Fibroblast of lung (primary cell): ENCODE data around the gene WDR90. TPM values are rescaled to one million over a fixed set of nuclear protein-coding genes. Genes with fewer than 3 reads are reported as not detected.
A peak's percentile ranks its signal among the peaks of the same experiment; 100 is the strongest.

Experiments used
- DNase-seq, 2 donors: peaks; one replicate each; pipeline versions ENCODE4 v3.0.0 to v3.0.0-alpha.2; 2010; ENCODE audit warnings: low read depth in 2 of 2
- H2AFZ ChIP-seq: 2 replicates; pipeline ENCODE4 v1.5.1; 2012; ENCODE audit warnings: low read length, control low read depth, inconsistent platforms
- H3K27ac ChIP-seq: 2 replicates; pipeline ENCODE4 v1.5.1; 2011; ENCODE audit warnings: low read length, control low read depth; ENCODE audit not compliant: insufficient read depth
- H3K27me3 ChIP-seq: 2 replicates; pipeline ENCODE4 v1.5.1; 2011; ENCODE audit warnings: mild to moderate bottlenecking, low read length; ENCODE audit not compliant: control insufficient read depth, insufficient read depth
- H3K36me3 ChIP-seq: 2 replicates; pipeline ENCODE4 v1.5.1; 2011; ENCODE audit warnings: low read length; ENCODE audit not compliant: control insufficient read depth, insufficient read depth
- H3K4me1 ChIP-seq: 2 replicates; pipeline ENCODE4 v1.5.1; 2011; ENCODE audit warnings: low read length; ENCODE audit not compliant: control insufficient read depth, insufficient read depth; ENCODE audit errors: extremely low read depth
- H3K4me2 ChIP-seq: 2 replicates; pipeline ENCODE4 v1.5.1; 2011; ENCODE audit warnings: low read length, control low read depth; ENCODE audit not compliant: insufficient read depth; ENCODE audit errors: extremely low read depth
- H3K4me3 ChIP-seq, 4 experiments: fragments of 200-600 bp in 1 of 4; sonication (generic) in 1 of 4; replicated peaks in 1 of 4; 2 replicates each; pipeline ENCODE4 v1.5.1; 2011 to 2016; ENCODE audit warnings: low read length in 4 of 4, low read depth in 3 of 4, mild to moderate bottlenecking in 3 of 4, control low read depth in 2 of 4, inconsistent platforms in 1 of 4, mixed read lengths in 1 of 4; ENCODE audit not compliant: insufficient read depth in 1 of 4; ENCODE audit errors: control extremely low read depth in 1 of 4
- H3K79me2 ChIP-seq: 2 replicates; pipeline ENCODE4 v1.5.1; 2012; ENCODE audit warnings: mild to moderate bottlenecking, low read length, inconsistent platforms; ENCODE audit not compliant: control insufficient read depth, insufficient read depth
- H3K9ac ChIP-seq: 2 replicates; pipeline ENCODE4 v1.5.1; 2011; ENCODE audit warnings: mild to moderate bottlenecking, low read length, control low read depth; ENCODE audit not compliant: insufficient read depth
- H3K9me3 ChIP-seq: 2 replicates; pipeline ENCODE4 v1.5.1; 2012; ENCODE audit warnings: low read depth, low read length; ENCODE audit not compliant: control insufficient read depth, insufficient read depth
- H4K20me1 ChIP-seq: 2 replicates; pipeline ENCODE4 v1.5.1; 2011; ENCODE audit warnings: low read length; ENCODE audit not compliant: control insufficient read depth, insufficient read depth; ENCODE audit errors: extremely low read depth
- CTCF ChIP-seq, 2 donors: IDR thresholded peaks in 1 of 2; conservative IDR thresholded peaks in 1 of 2; 1 replicate in 1 of 2; 2 replicates in 1 of 2; pipeline ENCODE4 v1.5.1; 2011 to 2012; ENCODE audit warnings: low read length in 2 of 2, control low read depth in 1 of 2, inconsistent platforms in 1 of 2, low read depth in 1 of 2, mild to moderate bottlenecking in 1 of 2
- EZH2 ChIP-seq: IDR thresholded peaks from 2 replicates; pipeline ENCODE4 v1.5.1; 2012; ENCODE audit warnings: low read length, control low read depth, mild to moderate bottlenecking; ENCODE audit errors: missing control alignments
- polyA minus RNA-seq: library from RNA; depleted of rRNA, polyadenylated mRNA; stranded (reverse); fragments of >200 nt; gene quantifications from 2 replicates; pipeline ENCODE4 v1.2.3, GENCODE V29; 2011; ENCODE audit warnings: low replicate concordance
- polyA plus RNA-seq, 2 donors: library from polyadenylated mRNA; depleted of rRNA in 1 of 2; stranded (reverse) in 1 of 2; unstranded in 1 of 2; fragments of >200 nt; gene quantifications; 2 replicates each; pipeline ENCODE4 v1.2.1, GENCODE V29; 2011 to 2012; ENCODE audit warnings: missing spikeins in 1 of 2
- total RNA-seq: library from RNA; depleted of rRNA; stranded (reverse); fragments of >200 nt; gene quantifications from 2 replicates; pipeline ENCODE4 v1.2.1, GENCODE V29; 2014

The WDR90 gene
- total RNA-seq (4.6 and 4.8 TPM in 2 replicates), polyA plus RNA-seq (2.9 and 4.4 TPM in 2 replicates), polyA minus RNA-seq (3.3 and 8.7 TPM in 2 replicates)
- 8.1 and 9.7 TPM in 2 replicates for polyA plus RNA-seq (2012)

DNA sequence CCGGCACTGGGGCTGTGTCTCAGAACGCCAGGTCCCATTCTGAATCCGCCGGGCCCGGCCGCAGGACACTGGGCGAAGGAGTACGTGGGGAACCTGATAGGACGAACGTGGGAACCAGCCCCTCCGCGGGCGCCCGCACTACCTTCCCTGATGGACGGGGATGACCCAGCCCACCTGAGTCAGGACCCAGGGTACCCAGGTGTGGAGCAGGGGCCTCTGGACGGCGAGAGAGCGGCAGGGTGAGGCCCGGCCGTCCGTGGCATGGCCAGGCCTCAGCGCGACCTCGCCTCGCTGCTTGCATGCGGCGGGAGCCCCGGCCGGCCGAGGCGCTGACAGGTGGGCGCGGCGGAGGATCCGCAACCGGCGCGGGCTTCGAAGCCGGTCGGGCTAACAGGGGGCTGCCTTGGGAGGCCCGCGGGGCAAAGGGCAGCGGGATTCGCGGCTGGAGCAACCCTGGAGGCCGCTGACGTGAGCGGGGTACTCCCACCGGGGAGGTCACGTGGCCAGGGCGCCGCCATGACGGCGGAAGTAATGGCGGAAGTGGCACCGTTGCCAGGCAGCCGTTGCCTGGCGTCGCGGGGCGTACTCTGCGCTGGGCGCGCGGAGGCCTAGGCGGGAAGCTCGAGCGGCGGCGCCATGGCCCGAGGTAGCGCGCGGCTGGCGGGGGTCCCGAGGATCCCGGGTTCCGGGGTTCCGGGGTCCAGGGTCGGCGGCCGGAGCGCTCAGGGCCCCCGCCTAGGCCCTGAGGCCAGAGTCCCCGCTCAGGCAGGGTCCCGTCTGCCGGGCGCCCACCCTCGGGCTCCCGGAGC, at the start of gene WDR90:
TSS of gene WDR90 (plus strand) at position 585 of the 809 bp plus-strand sequence. CDS start at position 637, 52 bp downstream.
- peak within 1 kb of the TSS; percentile 14 for H2AFZ ChIP-seq
- no peaks in the 10 kb centered on the region for H4K20me1 ChIP-seq
- peak; percentile 89 for DNase-seq
- peak within 1 kb of the TSS; percentile 98 for H3K4me2 ChIP-seq
- peak within 1 kb of the TSS; percentile 88 for H3K27ac ChIP-seq
- H3K4me1 ChIP-seq, result peaks cover 7% of the 10 kb centered on the region
- peak within 1 kb of the TSS; percentile 58 to 74 (median 68) for H3K4me3 ChIP-seq
- peaks cover 6% of the 10 kb centered on the region for H3K36me3 ChIP-seq
- H3K9ac ChIP-seq, result peak within 1 kb of the TSS; percentile 83
- no peaks in the 10 kb centered on the region for H3K27me3 ChIP-seq
- peaks cover 6% of the 10 kb centered on the region for H3K79me2 ChIP-seq
- TF ChIP-seq EZH2 (no peak), CTCF (conservative IDR thresholded peaks at IDR 0.05 in 1 of 2, IDR thresholded peaks at IDR 0.05 in 1 of 2; ENCODE audit: low read depth in 1 of 2, low read length in 2 of 2) (no peak)
- H3K9me3 ChIP-seq, result no peaks in the 10 kb centered on the region

DNA sequence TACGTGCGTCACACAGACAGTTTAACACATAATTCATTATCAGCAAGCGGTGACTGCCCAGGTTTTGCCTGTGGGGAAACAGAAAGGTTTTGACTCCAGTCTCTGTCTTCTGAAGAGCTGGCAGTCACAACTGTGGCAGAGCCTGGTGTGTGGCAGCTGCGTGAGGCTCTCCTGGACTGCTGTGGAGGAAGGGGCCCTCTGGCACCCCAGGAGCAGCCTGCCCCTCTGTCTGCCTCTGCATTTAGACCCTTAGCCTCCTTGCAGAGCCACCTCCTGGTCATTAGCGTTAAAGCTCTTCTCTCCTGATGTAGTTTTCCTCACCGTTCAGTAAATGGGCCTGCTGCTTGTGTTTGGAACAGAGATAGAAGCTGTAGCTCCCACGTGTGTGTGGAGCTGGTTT, 48.4 kb upstream of the WDR90 start:
- Histone ChIP-seq H3K4me1 (no peaks in the 10 kb centered on the region), H3K9ac (no peak overlapping the region), H4K20me1 (no peaks in the 10 kb centered on the region), H3K4me2 (no peak overlapping the region), H2AFZ (no peak overlapping the region), H3K27ac (no peak overlapping the region), H3K36me3 (no peaks in the 10 kb centered on the region), H3K27me3 (no peaks in the 10 kb centered on the region), H3K79me2 (peaks cover 2% of the 10 kb centered on the region), H3K4me3 (no peak overlapping the region), H3K9me3 (no peaks in the 10 kb centered on the region)
- TF ChIP-seq CTCF (conservative IDR thresholded peaks at IDR 0.05 in 1 of 2, IDR thresholded peaks at IDR 0.05 in 1 of 2; ENCODE audit: low read depth in 1 of 2, low read length in 2 of 2), result peak in 1 of 2 donors; percentile 21
- no peak for TF ChIP-seq EZH2
- peak in 1 of 2 donors; percentile 12 for DNase-seq

- no peak overlapping the region for H2AFZ ChIP-seq
- H3K4me3 ChIP-seq, result no peak overlapping the region
- H3K36me3 ChIP-seq, result no peaks in the 10 kb centered on the region
- H3K27me3 ChIP-seq, result no peaks in the 10 kb centered on the region
- H3K4me1 ChIP-seq, result no peaks in the 10 kb centered on the region
- no peak for DNase-seq
- H3K9me3 ChIP-seq, result no peaks in the 10 kb centered on the region
- H3K9ac ChIP-seq, result no peak overlapping the region
- H3K4me2 ChIP-seq, result no peak overlapping the region
- H4K20me1 ChIP-seq, result no peaks in the 10 kb centered on the region
- no peak overlapping the region for H3K27ac ChIP-seq
- no peaks in the 10 kb centered on the region for H3K79me2 ChIP-seq
- TF ChIP-seq CTCF (conservative IDR thresholded peaks at IDR 0.05 in 1 of 2, IDR thresholded peaks at IDR 0.05 in 1 of 2; ENCODE audit: low read depth in 1 of 2, low read length in 2 of 2) (no peak), EZH2 (no peak)
These were observed 45.2 kb upstream of the WDR90 start for GRCh38 chr16:603933-604332.
